ENCODE data around the gene VSIG10. TPM values are rescaled to one million over a fixed set of nuclear protein-coding genes. Genes with fewer than 3 reads are reported as not detected.

Gene VSIG10
- total RNA-seq, 1 experiment from 2014 or later: 97.4 TPM

DNA sequence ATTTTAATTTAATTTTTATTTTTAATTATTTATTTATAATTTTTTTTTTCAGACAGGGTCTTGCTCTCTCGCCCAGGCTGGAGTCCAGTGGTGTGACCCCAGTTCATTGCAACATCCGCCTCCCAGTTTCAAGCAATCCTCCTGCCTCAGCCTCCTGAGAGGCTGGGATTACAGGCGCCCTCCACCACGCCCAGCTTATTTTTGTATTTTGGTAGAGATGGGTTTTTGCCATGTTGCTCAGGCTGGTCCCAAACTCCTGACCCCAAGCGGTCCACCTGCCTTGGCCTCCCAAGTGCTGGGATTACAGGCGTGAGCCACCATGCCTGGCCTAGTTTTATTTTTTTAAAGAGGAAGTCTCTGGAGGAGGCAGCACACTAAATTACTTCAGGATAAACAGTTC lies 18.5 kb upstream of the VSIG10 start:
- H3K27ac ChIP-seq (ENCODE audit: insufficient read length, low read depth, low read length): peak overlapping the region; percentile 5
- no peaks in the 10 kb centered on the region for H3K23me2 ChIP-seq (ENCODE audit: insufficient read length, low read depth, low read length, poor library complexity, severe bottlenecking)
- Mint-ChIP-seq H3K27ac (peak overlapping the region; percentile 20 to 86 (median 34); a peak in 5 of 7 replicates), H3K9me3 (no peaks in the 10 kb centered on the region), H3K4me1 (peaks cover 22 to 24% of the 10 kb centered on the region in 2 experiments), H3K27me3 (ENCODE audit: low read depth) (no peaks in the 10 kb centered on the region), H3K36me3 (ENCODE audit: insufficient read depth in 1 of 3, low read depth in 3 of 3) (peaks cover 0 to 3% (median 0%) of the 10 kb centered on the region in 3 experiments; a peak in 2 of 7 replicates), H3K4me3 (no peak overlapping the region)
- WGBS (ENCODE audit: extremely low coverage, insufficient read length, low lambda C conversion rate): no CpG with 5 or more reads among the region's 6 CpGs
- H3K18ac ChIP-seq (ENCODE audit: insufficient read length, low read depth, low read length): no peak overlapping the region
- no peaks in the 10 kb centered on the region for H3K79me1 ChIP-seq (ENCODE audit: insufficient read depth, low read depth, low read length, poor library complexity, severe bottlenecking)
- H3K27me3 ChIP-seq (ENCODE audit: insufficient read depth, low read length): no peaks in the 10 kb centered on the region
- H4K8ac ChIP-seq (replicated peaks; ENCODE audit: insufficient read length, low read depth, low read length): no peak overlapping the region
- peak overlapping the region; percentile 41; the same call in 1 of the 2 replicates for H3K4ac ChIP-seq (ENCODE audit: low read depth, low read length)
- no peak overlapping the region for H2AK5ac ChIP-seq (ENCODE audit: insufficient read length, low read length)
- H3K4me1 ChIP-seq (ENCODE audit: insufficient read depth, low read length): peaks cover 2% of the 10 kb centered on the region; the same call in 1 of the 2 replicates
- H2BK20ac ChIP-seq (ENCODE audit: low read depth, low read length, poor library complexity, severe bottlenecking): no peak overlapping the region
- no peaks in the 10 kb centered on the region for H4K20me1 ChIP-seq (ENCODE audit: control insufficient read depth, insufficient read depth, insufficient read length)
- H3K9me3 ChIP-seq (ENCODE audit: control insufficient read depth, low read depth, low read length): no peaks in the 10 kb centered on the region
- no peak overlapping the region for H2BK12ac ChIP-seq (ENCODE audit: insufficient read length, low read depth, low read length)
- H3K9ac ChIP-seq (ENCODE audit: extremely low read depth, insufficient read length, low read length): no peak overlapping the region
- H2AFZ ChIP-seq (ENCODE audit: low read length): no peak overlapping the region
- no peak overlapping the region for H2BK5ac ChIP-seq (ENCODE audit: insufficient read length, low read length)
- no peak for DNase-seq
- H3K23ac ChIP-seq (ENCODE audit: insufficient read length, low read depth, low read length): no peak overlapping the region
- no peak overlapping the region for H3K56ac ChIP-seq (ENCODE audit: insufficient read length, low read depth, low read length)
- no peak overlapping the region for H2BK15ac ChIP-seq (ENCODE audit: low read depth, low read length)
- no peak overlapping the region for H4K5ac ChIP-seq (ENCODE audit: insufficient read length, low read depth, low read length)
- no peak overlapping the region for H2BK120ac ChIP-seq (ENCODE audit: low read depth, low read length, poor library complexity, severe bottlenecking)
- H3K79me2 ChIP-seq (ENCODE audit: insufficient read depth, low read length): no peaks in the 10 kb centered on the region
- no peak overlapping the region for H3K14ac ChIP-seq (ENCODE audit: insufficient read depth, low read length)
- H4K91ac ChIP-seq (ENCODE audit: insufficient read length, low read depth, low read length): no peak overlapping the region
- H3T11ph ChIP-seq (ENCODE audit: low read length): no peak overlapping the region
- H3K4me2 ChIP-seq (ENCODE audit: insufficient read depth, insufficient read length, low read length): no peak overlapping the region
- TF ChIP-seq, protein P1, sequence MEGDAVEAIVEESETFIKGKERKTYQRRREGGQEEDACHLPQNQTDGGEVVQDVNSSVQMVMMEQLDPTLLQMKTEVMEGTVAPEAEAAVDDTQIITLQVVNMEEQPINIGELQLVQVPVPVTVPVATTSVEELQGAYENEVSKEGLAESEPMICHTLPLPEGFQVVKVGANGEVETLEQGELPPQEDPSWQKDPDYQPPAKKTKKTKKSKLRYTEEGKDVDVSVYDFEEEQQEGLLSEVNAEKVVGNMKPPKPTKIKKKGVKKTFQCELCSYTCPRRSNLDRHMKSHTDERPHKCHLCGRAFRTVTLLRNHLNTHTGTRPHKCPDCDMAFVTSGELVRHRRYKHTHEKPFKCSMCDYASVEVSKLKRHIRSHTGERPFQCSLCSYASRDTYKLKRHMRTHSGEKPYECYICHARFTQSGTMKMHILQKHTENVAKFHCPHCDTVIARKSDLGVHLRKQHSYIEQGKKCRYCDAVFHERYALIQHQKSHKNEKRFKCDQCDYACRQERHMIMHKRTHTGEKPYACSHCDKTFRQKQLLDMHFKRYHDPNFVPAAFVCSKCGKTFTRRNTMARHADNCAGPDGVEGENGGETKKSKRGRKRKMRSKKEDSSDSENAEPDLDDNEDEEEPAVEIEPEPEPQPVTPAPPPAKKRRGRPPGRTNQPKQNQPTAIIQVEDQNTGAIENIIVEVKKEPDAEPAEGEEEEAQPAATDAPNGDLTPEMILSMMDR (conservative IDR thresholded peaks at IDR 0.05): no peak

All from H9 (cell line).